ENCODE data around the gene ABCC1. TPM values are rescaled to one million over a fixed set of nuclear protein-coding genes. Genes with fewer than 3 reads are reported as not detected.
"Not testable (repeated sequence)": the region's sequence is repeated elsewhere in the genome, so short reads cannot be mapped to it uniquely, and the experiment has no call there.

The ABCC1 gene
- total RNA-seq, 6 experiments from 2014 or later = 49.3 to 63.6 (median 57.1) TPM

GRCh38 chr16:15907863-15908478 is 41.4 kb upstream of the ABCC1 start:
- Mint-ChIP-seq H3K9me3 (no peaks in the 10 kb centered on the region), H3K4me3 (no peak overlapping the region), H3K4me1 (ENCODE audit: low read depth) (peaks cover 5% of the 10 kb centered on the region; the same call in 1 of the 2 replicates), H3K27ac (no peak overlapping the region), H3K27me3 (ENCODE audit: insufficient read depth) (no peaks in the 10 kb centered on the region; the same call in 1 of the 2 replicates), H3K36me3 (ENCODE audit: low read depth) (no peaks in the 10 kb centered on the region)
- TF ChIP-seq, protein P1, sequence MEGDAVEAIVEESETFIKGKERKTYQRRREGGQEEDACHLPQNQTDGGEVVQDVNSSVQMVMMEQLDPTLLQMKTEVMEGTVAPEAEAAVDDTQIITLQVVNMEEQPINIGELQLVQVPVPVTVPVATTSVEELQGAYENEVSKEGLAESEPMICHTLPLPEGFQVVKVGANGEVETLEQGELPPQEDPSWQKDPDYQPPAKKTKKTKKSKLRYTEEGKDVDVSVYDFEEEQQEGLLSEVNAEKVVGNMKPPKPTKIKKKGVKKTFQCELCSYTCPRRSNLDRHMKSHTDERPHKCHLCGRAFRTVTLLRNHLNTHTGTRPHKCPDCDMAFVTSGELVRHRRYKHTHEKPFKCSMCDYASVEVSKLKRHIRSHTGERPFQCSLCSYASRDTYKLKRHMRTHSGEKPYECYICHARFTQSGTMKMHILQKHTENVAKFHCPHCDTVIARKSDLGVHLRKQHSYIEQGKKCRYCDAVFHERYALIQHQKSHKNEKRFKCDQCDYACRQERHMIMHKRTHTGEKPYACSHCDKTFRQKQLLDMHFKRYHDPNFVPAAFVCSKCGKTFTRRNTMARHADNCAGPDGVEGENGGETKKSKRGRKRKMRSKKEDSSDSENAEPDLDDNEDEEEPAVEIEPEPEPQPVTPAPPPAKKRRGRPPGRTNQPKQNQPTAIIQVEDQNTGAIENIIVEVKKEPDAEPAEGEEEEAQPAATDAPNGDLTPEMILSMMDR (IDR thresholded peaks at IDR 0.05) = no peak
- no peak for DNase-seq

- H3K27ac Mint-ChIP-seq = no peak overlapping the region
- no peaks in the 10 kb centered on the region for H3K9me3 Mint-ChIP-seq
- peaks cover 5% of the 10 kb centered on the region; the same call in 1 of the 2 replicates for H3K4me1 Mint-ChIP-seq (ENCODE audit: low read depth)
- TF ChIP-seq, protein P1 (IDR thresholded peaks at IDR 0.05) = no peak
- no peak overlapping the region for H3K4me3 Mint-ChIP-seq
- H3K36me3 Mint-ChIP-seq (ENCODE audit: low read depth) = no peaks in the 10 kb centered on the region
- H3K27me3 Mint-ChIP-seq (ENCODE audit: insufficient read depth) = no peaks in the 10 kb centered on the region; the same call in none of the 2 replicates
- no peak for DNase-seq
Observed at GRCh38 chr16:15911198-15911597, 38.2 kb upstream of the ABCC1 start.

DNA sequence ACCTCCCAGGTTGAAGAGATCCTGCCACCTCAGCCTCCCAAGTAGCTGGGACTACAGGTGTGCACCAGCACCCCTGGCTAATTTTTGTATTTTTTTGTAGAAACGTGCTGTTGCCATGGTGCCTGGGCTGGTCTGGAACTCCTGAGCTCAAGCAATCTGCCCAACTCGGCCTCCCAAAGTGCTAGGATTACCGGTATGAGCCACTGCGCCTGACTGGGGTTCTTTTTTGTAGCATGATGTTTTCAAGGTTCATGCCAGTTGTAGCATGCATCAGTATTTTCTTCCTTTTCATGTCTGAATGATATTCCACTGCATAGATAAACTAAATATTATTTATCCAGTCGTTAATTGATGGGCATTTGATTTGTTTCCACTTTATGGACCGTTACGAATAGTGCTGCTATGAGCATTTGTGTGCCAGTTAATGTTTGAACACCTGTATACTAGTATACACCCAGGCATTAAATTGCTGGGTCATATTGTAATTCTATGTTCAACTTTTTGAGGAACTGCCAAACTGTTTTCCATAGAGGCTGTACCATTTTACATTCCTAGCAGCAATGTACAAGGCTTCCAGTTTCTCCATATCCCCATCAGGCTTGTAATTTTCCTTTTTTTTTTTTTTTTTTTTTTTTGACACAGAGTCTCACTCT is 36.2 kb upstream of the ABCC1 start:
- H3K36me3 Mint-ChIP-seq (ENCODE audit: low read depth) = no peaks in the 10 kb centered on the region
- no peak overlapping the region for H3K27ac Mint-ChIP-seq
- no peak for DNase-seq
- no peaks in the 10 kb centered on the region; the same call in none of the 2 replicates for H3K27me3 Mint-ChIP-seq (ENCODE audit: insufficient read depth)
- H3K9me3 Mint-ChIP-seq = peaks cover 4% of the 10 kb centered on the region; the same call in 1 of the 2 replicates
- no peak overlapping the region for H3K4me3 Mint-ChIP-seq
- peaks cover 5% of the 10 kb centered on the region; the same call in 1 of the 2 replicates for H3K4me1 Mint-ChIP-seq (ENCODE audit: low read depth)
- TF ChIP-seq, protein P1 (IDR thresholded peaks at IDR 0.05) = no peak

- no peak for DNase-seq
- H3K27ac Mint-ChIP-seq = no peak overlapping the region
- H3K4me1 Mint-ChIP-seq (ENCODE audit: low read depth) = peaks cover 24% of the 10 kb centered on the region
- TF ChIP-seq, protein P1 (IDR thresholded peaks at IDR 0.05) = no peak
- no peak overlapping the region for H3K4me3 Mint-ChIP-seq
- no peaks in the 10 kb centered on the region for H3K36me3 Mint-ChIP-seq (ENCODE audit: low read depth)
- peaks cover 8% of the 10 kb centered on the region for H3K9me3 Mint-ChIP-seq
- no peaks in the 10 kb centered on the region; the same call in none of the 2 replicates for H3K27me3 Mint-ChIP-seq (ENCODE audit: insufficient read depth)
Observed at GRCh38 chr16:15915555-15916081, 33.8 kb upstream of the ABCC1 start.

- Mint-ChIP-seq H3K36me3 (ENCODE audit: low read depth) (no peaks in the 10 kb centered on the region), H3K9me3 (peaks cover 8% of the 10 kb centered on the region), H3K4me1 (ENCODE audit: low read depth) (peaks cover 28% of the 10 kb centered on the region), H3K27ac (no peak overlapping the region), H3K27me3 (ENCODE audit: insufficient read depth) (no peaks in the 10 kb centered on the region; the same call in none of the 2 replicates), H3K4me3 (no peak overlapping the region)
- DNase-seq = no peak
- TF ChIP-seq, protein P1 (IDR thresholded peaks at IDR 0.05) = no peak
Observed at GRCh38 chr16:15916323-15916722, 33.1 kb upstream of the ABCC1 start.

DNA sequence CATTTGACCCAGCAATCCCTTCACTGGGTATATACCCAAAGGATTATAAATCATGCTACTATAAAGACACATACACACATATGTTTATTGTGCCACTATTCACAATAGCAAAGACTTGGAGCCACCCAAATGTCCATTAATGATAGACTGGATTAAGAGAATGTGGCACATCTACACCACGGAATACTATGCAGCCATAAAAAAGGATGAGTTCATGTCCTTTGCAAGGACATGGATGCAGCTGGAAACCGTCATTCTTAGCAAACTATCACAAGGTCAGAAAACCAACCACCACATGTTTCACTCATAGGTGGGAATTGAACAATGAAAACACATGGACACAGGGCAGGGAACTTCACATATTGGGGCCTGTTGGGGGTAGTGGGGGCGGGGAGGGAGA is 31.1 kb upstream of the ABCC1 start:
- not testable (repeated sequence) for H3K27ac Mint-ChIP-seq; H3K27me3 Mint-ChIP-seq (ENCODE audit: insufficient read depth)

More for the DNA sequence above, 31.1 kb upstream of the ABCC1 start:
- H3K4me1 Mint-ChIP-seq (ENCODE audit: low read depth) = peaks cover 23% of the 10 kb centered on the region
- H3K9me3 Mint-ChIP-seq; DNase-seq; H3K36me3 Mint-ChIP-seq (ENCODE audit: low read depth); H3K4me3 Mint-ChIP-seq: not testable (repeated sequence)
